ENCODE results near the gene CIBAR2. TPM values are rescaled to one million over a fixed set of nuclear protein-coding genes. Genes with fewer than 3 reads are reported as not detected.

The CIBAR2 gene
- not detected for total RNA-seq

GRCh38 chr16:85112364-85112763, at the start of gene CIBAR2:
TSS of gene CIBAR2 (minus strand) at chr16:85112472. CDS start at chr16:85112352, 120 bp downstream.
- intact Hi-C loops (cut with DNase I), result no loop called here
- WGBS, result 71% methylated on average over 13 of the region's 15 CpGs
- Histone ChIP-seq H3K4me3 (no peak within 1 kb of the TSS), H3K27me3 (replicated peaks; ENCODE audit: insufficient read depth) (no peaks in the 10 kb centered on the region), H3K9me3 (no peaks in the 10 kb centered on the region), H3K36me3 (no peaks in the 10 kb centered on the region), H3K27ac (no peak within 1 kb of the TSS), H3K4me1 (replicated peaks) (no peaks in the 10 kb centered on the region)
- no peak for DNase-seq (ENCODE audit: low spot score)
- no peak for TF ChIP-seq CTCF (IDR thresholded peaks at IDR 0.05)
- TF ChIP-seq POLR2A (IDR thresholded peaks at IDR 0.05), result no peak
- no peak for TF ChIP-seq POLR2AphosphoS5 (IDR thresholded peaks at IDR 0.05)

GRCh38 chr16:85159179-85159980, 47.1 kb upstream of the CIBAR2 start:
- H3K4me3 ChIP-seq, result no peak overlapping the region
- H3K9me3 ChIP-seq, result no peaks in the 10 kb centered on the region
- no peak for DNase-seq (ENCODE audit: low spot score)
- intact Hi-C loops (cut with DNase I), result no loop called here
- no peaks in the 10 kb centered on the region for H3K36me3 ChIP-seq
- no peak overlapping the region for H3K27ac ChIP-seq
- H3K4me1 ChIP-seq (replicated peaks), result no peaks in the 10 kb centered on the region
- WGBS, result 86% methylated on average over 13 of the region's 13 CpGs
- TF ChIP-seq POLR2A (IDR thresholded peaks at IDR 0.05) (no peak), POLR2AphosphoS5 (IDR thresholded peaks at IDR 0.05) (no peak), CTCF (IDR thresholded peaks at IDR 0.05) (no peak)
- H3K27me3 ChIP-seq (replicated peaks; ENCODE audit: insufficient read depth), result no peaks in the 10 kb centered on the region

GRCh38 chr16:85158743-85159178, 46.5 kb upstream of the CIBAR2 start:
- H3K4me3 ChIP-seq, result no peak overlapping the region
- H3K27me3 ChIP-seq (replicated peaks; ENCODE audit: insufficient read depth), result no peaks in the 10 kb centered on the region
- no peak for TF ChIP-seq POLR2A (IDR thresholded peaks at IDR 0.05)
- no peak for TF ChIP-seq CTCF (IDR thresholded peaks at IDR 0.05)
- no peak for TF ChIP-seq POLR2AphosphoS5 (IDR thresholded peaks at IDR 0.05)
- H3K27ac ChIP-seq, result no peak overlapping the region
- intact Hi-C loops (cut with DNase I), result no loop called here
- H3K4me1 ChIP-seq (replicated peaks), result no peaks in the 10 kb centered on the region
- 64% methylated on average over 14 of the region's 14 CpGs for WGBS
- no peak for DNase-seq (ENCODE audit: low spot score)
- no peaks in the 10 kb centered on the region for H3K36me3 ChIP-seq
- H3K9me3 ChIP-seq, result no peaks in the 10 kb centered on the region

- TF ChIP-seq CTCF (IDR thresholded peaks at IDR 0.05), result no peak
- no peak for TF ChIP-seq POLR2A (IDR thresholded peaks at IDR 0.05)
- TF ChIP-seq POLR2AphosphoS5 (IDR thresholded peaks at IDR 0.05), result no peak
- 67% methylated on average over 19 of the region's 19 CpGs for WGBS
- no peak for DNase-seq (ENCODE audit: low spot score)
- no peaks in the 10 kb centered on the region for H3K36me3 ChIP-seq
- intact Hi-C loops (cut with DNase I), result no loop called here
- no peaks in the 10 kb centered on the region for H3K4me1 ChIP-seq (replicated peaks)
- no peak overlapping the region for H3K4me3 ChIP-seq
- H3K27me3 ChIP-seq (replicated peaks; ENCODE audit: insufficient read depth), result no peaks in the 10 kb centered on the region
- no peaks in the 10 kb centered on the region for H3K9me3 ChIP-seq
- H3K27ac ChIP-seq, result no peak overlapping the region
These were observed 45.8 kb upstream of the CIBAR2 start for GRCh38 chr16:85157813-85158742.
